Stimulated activated CD8-positive, alpha-beta memory T cell treated with anti-CD3 and anti-CD28 coated beads, Interleukin-7, amount 100 ng/mL, for 1 hour (primary cell): ENCODE data around the gene OSM.

ENCODE experiments used
- DNase-seq, 2 donors: peaks; one replicate each; pipeline ENCODE4 v3.0.0-alpha.2; 2020; ENCODE audit warnings: low read depth in 2 of 2

The OSM gene

DNA sequence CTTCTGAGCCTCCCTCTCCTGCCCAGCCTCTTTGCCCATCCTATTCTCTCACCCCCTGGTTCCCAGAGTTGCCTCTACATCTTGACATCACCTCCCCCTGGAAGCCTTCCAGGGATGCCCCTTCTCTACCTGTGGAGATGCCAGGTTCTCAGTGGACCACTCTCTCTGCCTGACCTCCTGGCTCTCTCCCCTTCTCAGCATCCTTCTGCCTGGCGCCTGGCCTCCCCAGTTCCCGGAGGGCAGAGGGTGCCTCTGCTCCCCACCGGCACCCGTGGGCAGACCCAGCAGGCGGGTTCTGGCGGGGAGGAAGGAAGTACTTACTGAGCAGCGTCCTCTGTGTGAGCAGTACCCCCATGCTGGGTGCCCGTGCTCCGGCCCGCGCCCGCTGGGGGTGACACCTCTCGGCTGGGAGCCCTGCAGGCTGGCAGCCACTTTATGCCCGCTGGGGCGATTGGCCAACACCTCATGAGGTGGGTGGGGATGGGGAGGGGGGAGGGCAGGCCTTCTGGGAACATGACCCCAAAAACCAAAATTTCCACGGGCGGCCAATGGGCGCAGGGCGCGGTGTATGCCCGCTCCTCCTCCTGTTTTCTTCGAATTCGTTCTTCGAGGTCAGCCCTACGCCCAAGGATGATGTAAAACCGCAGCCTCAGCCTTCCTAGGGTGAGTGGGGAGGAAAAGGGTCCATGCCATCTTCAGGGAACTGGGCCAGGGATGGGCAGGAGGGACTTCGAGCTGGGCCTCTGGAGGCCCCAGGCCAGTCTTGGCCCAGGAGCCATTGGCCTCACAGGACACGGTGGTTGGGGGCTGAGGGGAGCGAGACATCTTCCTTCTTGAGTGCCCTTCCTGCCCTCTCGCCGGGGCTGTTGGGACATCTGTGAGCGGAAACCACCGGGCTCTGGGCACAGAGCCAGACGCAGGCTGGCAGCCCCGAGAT, at the start of gene OSM:
Gene OSM (minus strand): TSS at position 407 of the 937 bp plus-strand sequence. CDS start 52 bp downstream, at position 355.
- peak; percentile 49 to 51 for DNase-seq

DNA sequence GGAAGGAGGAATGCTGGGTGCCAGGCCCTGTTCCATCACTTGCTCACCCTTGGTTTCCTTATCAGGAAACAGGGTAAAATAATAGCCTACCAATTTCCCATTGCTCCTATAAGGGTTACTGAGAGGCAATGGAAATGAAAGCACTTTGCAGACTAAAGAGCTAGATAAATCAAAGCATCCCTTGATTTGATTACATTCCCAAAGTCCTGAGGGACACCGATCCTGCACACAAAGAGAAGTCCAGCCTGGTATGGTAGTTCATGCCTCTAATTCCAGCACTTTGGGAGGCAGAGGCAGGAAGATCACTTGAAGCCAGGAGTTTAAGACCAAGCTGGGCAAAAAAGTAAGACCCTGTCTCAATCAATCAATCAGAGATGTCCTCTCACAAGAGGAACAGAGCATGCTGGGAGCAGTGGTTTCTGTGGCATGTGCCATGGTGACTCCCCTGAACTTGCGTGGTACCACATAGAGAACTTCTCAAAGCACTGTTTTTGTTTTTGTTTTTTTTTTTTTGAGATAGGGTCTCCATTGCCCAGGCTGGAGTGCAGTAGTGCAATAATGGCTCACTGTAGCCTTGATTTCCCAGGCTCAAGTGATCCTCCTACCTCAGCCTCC, 49.4 kb upstream of the OSM start:
- DNase-seq, result no peak

DNA sequence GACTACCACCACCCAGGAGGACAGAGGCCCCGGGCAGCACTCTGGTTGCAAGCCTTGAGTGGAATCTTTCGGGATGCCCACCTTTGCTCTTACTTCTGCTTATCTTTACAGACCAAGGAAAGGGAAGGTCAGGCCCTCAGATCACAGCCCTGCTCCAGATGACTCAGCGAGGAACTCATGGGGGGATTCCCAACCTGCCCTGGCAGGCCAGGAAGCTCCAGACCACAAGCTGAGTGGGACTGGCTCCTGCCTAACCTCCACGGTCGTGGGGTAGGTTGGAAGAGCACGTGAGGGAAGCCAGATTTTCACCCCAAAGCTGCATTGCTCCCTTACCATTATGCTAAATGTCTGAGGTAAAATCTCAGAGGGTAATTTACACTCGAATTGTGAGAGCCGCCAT, 48.3 kb upstream of the OSM start:
- no peak for DNase-seq

DNA sequence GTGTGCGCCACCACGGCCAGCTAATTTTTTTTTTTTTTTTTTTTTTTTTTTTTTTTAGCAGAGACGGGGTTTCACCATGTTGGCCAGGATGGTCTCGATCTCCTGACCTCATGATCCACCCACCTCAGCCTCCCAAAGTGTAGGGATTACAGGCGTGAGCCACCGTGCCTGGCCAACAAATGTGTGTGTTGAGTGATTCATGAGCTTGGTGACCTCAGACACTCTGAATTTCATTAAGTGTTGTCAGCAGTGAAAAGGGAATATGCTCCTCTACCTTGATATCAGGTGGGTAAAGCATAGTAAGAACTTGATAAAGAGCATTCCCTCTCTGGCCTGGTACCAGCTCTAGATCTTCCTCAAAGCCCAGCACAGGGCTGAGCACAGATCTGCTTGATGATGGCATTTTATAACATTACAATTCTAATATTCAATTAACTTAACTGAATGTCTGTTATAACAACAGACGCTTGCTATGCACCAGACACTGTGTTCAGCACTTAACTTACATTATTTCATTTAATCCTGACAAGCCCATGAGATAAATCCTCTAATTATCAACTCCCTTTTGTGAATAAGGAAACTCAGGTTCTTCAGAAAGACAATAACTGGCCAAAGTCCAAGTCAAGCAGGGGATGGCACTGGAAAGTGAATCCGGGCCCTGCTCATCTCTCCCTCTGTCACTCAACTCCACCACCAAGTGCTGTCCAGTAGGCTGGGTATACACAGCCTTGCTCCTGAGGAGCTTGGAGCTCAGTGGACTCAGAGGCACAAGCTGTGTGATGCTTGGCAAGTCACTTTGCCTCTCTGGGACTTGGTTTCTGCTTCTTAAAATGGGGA, 47.1 kb upstream of the OSM start:
- DNase-seq, result no peak

DNA sequence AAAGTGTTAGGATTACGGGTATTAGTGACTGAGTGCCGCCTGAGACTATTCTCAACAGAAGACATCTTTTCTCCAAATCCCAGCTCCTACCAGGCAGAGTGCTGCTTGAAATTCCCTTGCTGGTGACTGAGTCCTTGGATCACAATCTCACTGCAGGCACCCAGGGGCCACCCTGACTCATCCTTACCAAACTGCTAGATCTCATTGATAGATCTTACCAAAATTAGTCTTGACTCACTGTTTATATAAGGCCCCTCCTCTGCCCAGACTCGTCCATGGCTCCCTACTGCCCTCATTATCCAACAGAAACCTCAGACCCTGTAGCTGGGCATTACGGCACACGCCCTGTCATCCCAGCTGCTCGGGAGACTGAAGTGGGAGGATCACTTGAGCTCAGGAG, 45.4 kb upstream of the OSM start:
- DNase-seq, result no peak

DNA sequence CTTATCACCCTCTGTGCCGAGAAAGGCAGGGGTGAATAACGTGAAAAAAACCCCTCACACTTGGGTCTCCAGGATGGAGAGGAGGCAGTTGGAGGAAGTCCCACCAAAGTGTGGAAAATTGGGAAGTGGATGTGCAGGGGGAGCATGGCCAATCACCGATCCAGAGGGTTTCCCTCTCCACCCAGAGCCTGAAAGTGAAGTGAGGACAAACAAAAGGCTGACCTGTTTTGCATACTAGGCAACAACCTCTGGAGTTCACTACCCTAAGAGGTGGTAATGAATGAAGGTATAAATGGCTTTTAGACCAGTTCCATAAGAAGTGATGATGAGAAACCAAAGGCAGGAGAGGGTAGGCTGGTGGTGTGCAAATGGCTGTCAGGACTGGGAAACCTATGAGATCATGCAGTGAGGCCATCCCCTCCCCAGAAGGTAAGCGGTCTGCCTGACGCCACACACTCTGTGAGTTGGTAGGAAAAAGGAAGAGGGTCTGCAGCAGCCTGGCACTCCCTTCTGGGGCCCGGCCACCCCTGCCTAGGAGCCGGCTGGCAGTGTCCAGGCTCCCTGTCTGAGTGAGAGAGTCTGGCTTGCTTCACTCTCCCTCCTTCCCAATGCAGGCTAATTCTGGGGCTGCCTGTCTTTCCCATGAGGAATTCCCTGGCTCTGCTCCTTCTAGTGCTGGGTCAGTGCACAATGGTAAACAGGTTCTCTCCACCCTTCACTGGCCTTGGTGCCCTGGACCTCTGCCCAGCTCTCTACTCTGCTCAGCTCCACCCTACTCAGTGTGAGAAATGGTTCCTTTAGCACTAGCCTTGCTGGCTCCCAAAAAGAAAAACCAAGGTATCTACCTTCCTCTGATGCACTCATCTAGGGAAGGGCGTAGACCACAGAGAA, 44.5 kb upstream of the OSM start:
- DNase-seq, result no peak

DNA sequence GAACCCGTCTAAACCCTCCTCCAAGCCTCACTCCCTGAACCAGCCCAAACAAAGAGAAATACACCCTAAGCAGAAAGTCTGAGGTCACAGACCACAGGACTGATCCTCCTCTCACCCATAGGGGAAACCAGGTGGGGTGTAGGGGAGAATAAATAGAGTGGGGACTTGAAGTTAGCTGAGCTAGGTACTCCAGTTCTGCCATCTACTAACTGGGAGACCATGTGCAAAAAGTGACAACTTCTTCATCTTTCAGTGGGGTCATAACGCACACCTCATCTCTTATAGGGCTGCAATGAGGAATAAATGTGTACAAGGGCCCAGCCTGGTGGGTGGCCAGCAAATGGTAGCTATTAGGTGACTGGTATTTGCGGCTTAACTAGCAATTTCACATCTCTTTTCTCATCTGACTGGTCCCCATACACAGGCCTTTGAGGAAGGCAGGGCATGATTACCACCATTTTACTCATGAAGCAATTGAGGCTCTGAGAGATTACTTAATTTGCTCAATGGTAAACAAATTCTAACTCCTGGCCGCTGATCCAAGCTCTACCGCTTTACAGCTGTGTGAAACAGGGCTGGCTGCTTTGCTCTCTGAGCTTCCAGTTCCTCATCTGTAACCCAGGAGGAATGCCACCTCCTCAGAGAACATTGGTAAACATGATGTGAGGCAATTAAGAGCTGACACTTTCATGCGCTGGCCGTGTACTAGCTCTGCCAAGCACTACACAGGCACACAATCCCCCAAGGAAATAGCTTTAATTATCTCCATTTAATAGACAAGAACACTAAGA, 43.5 kb upstream of the OSM start:
- DNase-seq, result no peak

DNA sequence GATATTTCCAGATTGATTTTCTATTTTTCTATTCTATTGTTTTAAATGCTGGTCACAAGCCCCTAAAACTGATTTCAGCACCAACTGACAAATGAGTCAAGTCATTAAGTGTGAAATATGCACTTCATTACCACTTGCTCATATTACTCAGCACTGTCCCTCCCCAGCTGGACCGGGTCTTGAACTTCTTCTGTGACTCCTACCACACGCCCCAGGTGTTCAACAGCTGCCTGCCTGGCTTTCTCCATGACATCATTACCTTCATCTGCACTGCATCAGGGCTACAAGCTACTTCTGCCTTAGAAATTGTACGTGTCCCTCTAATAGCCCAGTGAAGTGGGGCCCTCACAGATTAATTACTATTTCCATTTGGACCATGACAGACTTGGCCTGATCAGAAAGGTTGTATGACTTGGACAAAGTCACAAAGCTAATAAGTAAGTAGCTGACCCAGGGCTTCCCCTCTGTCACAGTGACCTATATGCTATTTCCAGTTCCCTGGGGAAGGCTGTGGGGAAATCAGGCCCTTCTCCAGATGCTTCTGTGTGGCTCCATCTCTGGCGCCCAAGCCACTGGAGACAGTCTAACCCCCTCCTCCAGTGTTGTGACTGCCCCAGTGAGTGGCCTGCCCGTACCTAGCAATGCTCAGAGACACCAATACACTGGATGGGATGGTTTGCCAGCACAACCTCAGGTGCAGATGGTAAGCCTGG, 42.0 kb upstream of the OSM start:
- no peak for DNase-seq

DNA sequence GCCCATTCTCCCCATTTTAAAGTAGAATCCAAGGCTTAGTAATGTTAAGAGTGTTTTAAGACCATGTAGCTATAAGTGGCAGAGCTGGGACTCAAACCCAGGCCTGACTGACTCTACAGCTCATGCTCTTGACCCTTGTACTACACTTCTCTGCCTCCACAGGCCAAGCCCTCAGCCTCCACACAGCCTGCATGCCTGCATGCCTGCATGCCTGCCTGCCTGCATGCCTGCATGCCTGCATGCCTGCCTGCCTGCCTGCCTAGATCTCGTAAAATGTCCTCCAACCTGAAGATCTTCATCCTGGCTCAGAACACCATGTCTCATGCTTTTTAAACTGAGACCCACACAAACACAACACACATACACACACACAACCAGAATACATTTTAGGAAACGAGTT, 41.4 kb upstream of the OSM start:
- no peak for DNase-seq

DNA sequence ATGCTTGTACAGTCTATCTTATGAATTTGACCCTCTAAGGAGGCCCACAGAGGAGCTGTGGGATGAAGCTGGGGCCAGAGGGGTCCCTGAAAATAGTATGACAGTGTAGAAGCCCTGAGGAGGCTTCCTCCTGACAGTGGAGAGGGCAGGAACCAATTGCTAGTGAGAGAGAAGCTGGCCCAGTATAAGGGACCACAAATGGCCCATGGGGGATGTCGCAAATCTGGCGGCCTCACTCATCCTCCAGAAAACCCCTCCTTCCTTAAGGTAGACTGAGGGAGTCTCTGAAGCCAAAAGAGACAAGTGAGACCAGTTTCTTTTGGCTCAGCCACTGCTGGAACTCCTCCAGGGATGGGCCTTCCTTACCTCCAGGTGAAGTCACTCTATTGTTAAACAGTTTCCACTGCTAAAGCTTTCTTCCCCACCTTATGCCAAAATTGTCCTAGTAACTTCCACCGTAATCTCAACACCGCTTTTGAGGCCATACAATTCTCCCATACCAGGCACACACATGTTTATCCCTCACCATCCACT, 40.5 kb upstream of the OSM start:
- DNase-seq, result no peak

DNA sequence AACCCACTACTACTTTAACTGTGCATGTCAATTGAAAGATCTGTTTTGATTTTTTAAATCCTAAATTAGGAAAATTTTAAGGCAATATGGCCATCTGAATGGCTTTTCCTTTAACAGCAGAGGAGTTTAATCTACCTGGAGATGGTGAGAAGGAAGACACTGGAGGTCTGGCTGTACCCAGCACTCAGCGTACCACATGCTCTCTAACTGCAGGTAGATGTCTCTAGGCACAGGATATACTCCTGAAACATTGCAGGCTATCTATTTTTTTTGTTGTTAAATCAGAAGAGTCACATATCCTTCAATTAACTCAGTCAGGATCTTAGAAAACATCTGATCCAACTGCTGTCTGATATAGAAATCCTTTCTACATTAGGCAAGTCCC, 40.0 kb upstream of the OSM start:
- DNase-seq, result no peak

DNA sequence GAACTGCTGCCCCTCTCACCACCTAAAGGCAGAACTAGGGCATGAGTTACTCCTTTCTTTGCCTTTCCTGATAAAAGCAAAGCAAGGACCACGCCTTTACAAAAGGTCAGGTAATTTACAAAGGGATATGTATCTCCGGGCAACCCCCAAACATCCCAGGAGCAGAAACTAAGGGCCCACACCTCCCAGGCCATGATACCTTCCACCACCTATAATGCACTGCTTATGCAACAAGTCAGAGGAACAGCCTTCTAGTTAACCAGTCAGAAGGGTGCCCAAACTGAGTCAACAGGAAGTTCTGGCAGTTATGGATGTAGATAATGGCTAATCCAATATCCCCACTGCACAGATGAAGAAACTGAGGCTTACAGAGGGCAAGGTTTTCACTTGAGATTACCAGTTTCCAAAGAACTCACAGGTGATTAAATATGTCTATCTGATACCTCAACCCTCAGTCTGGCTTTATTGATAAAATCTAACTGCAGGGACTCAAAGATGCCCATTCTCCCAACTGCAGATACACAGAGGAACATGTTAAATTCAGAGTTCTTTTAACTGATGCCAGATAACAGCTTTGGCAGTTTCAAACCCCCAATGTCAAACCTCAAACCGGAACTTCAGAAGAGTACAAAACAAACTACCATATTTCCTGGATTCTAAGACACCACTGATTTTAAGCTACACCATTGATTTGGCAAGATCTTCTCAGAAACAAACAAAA, 39.4 kb upstream of the OSM start:
- no peak for DNase-seq

DNA sequence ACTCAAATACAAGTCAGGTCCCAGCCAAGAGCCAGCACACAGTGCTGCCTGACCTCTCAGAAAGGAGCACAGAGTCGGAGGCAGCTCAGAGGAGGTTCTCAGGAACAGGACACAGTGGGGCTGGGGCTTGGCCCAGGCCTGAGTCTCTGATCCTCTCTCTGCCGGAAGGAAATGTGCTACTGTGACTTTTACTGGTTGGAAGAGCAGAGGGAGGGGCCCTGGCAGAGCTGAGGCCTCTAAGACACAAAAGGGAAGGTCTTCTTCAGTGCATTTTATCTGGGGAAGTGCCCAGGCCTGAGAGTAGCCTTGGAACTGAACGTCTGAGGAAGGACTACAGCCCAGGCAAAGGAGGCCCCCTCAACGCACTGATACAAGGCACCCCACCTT, 38.9 kb upstream of the OSM start:
- no peak for DNase-seq

DNA sequence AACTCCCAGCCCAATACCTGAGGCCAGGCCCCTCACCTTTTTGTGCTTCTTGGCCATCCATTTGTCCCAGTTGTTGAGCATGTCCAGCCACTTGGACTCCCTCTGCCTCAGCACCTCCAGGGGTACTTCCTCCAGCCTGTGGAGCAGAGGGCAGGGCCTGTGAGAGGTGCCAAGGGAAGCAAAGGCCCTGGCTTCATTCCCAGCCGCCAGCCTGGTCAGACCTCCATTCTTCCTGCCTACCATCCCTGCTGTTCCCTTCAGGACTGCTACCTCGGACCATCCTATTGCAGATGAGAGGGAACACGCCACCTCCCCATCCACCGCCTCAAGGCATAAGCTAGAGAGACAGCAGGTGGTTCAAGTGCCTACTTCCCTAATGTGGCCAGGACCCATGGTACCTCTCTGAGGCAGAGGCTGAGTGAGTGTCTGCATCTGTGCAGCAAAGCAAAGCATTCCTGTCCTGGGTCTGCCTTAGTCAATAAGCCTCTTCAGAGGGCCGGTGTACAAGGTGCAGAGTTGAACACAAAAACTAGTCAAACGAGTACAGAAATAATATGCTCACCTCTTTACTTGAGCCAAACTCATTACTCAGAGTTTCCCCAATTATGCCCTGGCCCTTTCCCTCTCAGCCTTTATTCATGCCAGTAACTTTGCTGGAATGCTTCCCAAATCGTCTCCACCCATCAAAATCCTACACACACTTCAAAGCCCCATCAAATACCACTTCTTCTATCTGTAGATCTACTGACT, 38.0 kb upstream of the OSM start:
- no peak for DNase-seq

DNA sequence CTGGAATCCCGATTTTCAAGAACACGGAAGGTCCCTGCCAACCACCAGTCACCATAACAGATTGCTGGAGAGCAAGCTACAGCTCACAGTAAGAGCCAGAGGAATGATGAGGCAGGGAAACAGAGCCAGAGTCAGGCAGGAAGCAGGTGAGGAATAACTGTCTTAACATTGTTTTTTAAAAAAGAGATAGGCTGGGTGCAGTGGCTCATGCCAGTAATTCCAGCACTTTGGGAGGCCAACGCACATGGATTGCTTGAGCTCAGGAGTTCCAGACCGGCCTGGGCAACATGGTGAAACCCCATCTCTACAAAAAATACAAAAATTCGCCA, 36.1 kb upstream of the OSM start:
- DNase-seq, result no peak

DNA sequence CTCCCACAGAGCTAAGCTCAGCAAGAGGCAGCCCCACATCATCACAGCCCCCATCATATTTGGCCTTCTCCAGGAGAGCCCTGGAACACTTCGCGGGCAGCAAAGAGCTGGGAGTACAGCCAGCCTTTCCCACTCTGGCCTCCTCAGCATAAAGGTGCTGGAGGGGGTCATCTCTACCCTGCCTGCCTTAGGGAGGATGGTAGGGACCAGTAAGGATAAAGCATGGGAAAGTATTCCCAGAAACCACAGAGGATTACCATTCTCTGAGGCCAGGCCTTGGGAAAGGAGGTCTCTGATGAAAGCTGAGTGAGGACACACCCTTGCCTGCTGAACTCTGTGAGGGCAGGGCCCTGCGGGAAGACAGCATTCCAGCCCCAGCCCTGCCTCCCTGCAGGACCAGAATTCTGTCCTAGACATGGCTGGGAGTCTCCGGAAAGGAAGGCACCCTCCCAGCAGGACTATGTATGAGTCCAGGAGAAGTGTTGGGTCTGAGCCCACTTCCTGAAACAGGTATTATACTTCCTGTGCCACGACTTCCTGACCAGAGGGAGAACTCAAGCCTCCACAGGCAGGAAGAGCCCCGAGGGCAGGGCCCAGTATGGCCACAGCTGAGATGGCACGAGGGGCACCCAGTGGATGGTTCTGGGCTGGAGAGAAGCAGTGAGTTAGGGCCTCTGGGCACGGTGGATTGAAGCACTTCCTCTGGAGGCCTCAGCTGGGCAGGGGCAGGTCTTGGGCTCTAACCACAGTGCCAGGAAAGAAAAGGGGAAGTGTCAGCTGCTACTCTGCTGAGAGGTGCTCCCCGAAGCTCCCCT, 35.6 kb upstream of the OSM start:
- DNase-seq, result no peak

DNA sequence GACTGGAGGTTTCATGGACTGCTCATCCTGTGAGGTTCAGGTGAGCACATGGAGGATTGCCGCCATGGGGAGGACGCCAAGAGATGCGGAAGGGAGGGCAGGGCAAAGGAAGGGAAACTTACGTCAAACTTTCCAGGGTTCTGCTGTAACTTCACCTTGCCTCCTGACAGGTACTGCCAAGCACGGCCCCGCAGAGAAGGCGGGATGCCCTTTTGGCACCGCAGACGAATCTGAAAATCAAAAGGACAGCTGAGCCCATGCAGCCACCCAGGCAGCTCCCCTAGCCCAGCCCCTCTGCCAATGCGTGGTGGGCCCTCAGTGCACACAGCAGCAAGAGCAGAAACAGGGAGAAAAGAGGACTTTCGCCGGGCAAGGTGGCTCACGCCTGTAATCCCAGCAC, 32.7 kb upstream of the OSM start:
- no peak for DNase-seq
